Esophagus squamous epithelium (tissue), 4 donors: ENCODE data around the gene ZNF428.

ENCODE experiments used
- POLR2A ChIP-seq, 4 donors: fragments of 450-650 bp; IDR thresholded peaks; one replicate each; pipeline ENCODE4 v1.6.1; 2017; ENCODE audit warnings: antibody characterized with exemption in 4 of 4, mild to moderate bottlenecking in 4 of 4, moderate library complexity in 3 of 4
- TF ChIP-seq, protein P1 (sequence below), 6 experiments: fragments of 450-650 bp in 4 of 6; fragments of 200-600 bp in 2 of 6; sonication (generic) in 2 of 6; IDR thresholded peaks; one replicate each; pipeline ENCODE4 v1.5.1; 2016 to 2019; ENCODE audit warnings: antibody characterized with exemption in 6 of 6, mild to moderate bottlenecking in 4 of 6, moderate library complexity in 4 of 6

DNA sequence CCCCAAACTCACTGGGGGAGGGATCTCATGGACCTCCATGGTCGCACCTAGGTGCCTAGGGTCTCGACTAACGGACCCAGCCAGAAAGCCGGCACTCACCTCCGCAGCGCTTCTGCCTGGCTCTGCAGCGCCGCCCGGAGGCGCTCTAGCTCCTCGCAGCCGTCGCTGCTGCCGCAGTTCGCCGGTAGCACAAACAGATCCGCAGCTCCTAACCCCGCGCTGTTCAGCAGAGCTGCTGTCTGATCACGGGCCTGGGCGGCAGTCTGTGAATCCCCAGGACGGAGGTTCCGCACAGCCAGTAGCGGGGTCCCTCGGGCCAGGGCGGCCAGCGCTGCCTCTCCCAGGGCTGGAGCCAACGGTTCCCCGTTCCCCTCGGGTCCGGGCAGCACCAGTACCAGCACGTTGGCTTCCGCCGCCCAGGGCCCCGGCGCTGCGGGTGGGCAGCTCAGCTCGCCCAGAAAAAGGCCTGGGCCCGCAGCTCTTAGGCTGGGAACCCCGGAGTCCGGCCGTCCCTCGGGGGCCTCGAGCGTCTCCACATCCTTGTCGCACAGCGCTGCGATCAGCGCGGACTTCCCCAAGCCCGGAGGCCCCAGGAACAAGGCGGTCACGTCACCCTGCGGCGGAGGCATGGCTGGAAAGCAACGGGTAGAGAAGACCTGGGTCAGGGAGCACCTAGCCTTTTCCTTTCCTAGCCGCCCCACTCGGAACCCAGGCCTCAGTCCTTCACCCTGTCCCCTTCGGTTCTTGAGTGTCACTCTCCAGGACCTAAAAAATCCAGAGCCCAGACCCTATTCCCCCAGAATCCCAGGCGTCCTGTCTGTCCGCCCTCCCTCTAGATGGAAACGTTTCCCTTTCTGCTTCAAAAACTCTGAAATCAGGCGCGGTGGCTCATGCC, 24.5 kb downstream of the ZNF428 start:
- TF ChIP-seq POLR2A (IDR thresholded peaks at IDR 0.05) = peak in 1 of 4 donors; percentile 41
- TF ChIP-seq, protein P1, sequence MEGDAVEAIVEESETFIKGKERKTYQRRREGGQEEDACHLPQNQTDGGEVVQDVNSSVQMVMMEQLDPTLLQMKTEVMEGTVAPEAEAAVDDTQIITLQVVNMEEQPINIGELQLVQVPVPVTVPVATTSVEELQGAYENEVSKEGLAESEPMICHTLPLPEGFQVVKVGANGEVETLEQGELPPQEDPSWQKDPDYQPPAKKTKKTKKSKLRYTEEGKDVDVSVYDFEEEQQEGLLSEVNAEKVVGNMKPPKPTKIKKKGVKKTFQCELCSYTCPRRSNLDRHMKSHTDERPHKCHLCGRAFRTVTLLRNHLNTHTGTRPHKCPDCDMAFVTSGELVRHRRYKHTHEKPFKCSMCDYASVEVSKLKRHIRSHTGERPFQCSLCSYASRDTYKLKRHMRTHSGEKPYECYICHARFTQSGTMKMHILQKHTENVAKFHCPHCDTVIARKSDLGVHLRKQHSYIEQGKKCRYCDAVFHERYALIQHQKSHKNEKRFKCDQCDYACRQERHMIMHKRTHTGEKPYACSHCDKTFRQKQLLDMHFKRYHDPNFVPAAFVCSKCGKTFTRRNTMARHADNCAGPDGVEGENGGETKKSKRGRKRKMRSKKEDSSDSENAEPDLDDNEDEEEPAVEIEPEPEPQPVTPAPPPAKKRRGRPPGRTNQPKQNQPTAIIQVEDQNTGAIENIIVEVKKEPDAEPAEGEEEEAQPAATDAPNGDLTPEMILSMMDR (IDR thresholded peaks at IDR 0.05) = peak; percentile 40 to 87 (median 66)
